K562 (cell line): ENCODE measurements around the gene PRSS57. TPM values are rescaled to one million over a fixed set of nuclear protein-coding genes. Genes with fewer than 3 reads are reported as not detected.
A peak's percentile ranks its signal among the peaks of the same experiment; 100 is the strongest.

Source experiments
- CTBP1 ChIP-seq: fragments of 450-650 bp; IDR thresholded peaks from 2 replicates; pipeline ENCODE4 v1.6.1; 2016; ENCODE audit warnings: borderline replicate concordance
- CXXC5 ChIP-seq: fragments of 250-450 bp; sonication (Bioruptor Pico); IDR thresholded peaks from 2 replicates; pipeline ENCODE4 v1.8.0; 2022; ENCODE audit warnings: inconsistent platforms, mild to moderate bottlenecking, moderate library complexity
- FOS ChIP-seq: IDR thresholded peaks from 3 replicates; pipeline ENCODE4 v1.6.1; 2011; ENCODE audit not compliant: insufficient read length; ENCODE audit errors: extremely low read depth
- HDAC1 ChIP-seq, 2 experiments: fragments of 450-650 bp; IDR thresholded peaks; 2 replicates each; pipeline ENCODE4 v1.6.1; 2016 to 2017; ENCODE audit warnings: inconsistent platforms in 1 of 2, mild to moderate bottlenecking in 1 of 2, moderate library complexity in 1 of 2
- HMGN3 ChIP-seq: IDR thresholded peaks from 2 replicates; pipeline ENCODE4 v1.6.1; 2011; ENCODE audit warnings: borderline replicate concordance, low read depth, mild to moderate bottlenecking, mixed read lengths, low read length; ENCODE audit not compliant: insufficient read length; ENCODE audit errors: extremely low read depth
- JUND ChIP-seq, 2 experiments: IDR thresholded peaks; 2 replicates in 1 of 2; 3 replicates in 1 of 2; pipeline ENCODE4 v1.6.1; 2011; ENCODE audit warnings: borderline replicate concordance in 2 of 2, low read depth in 2 of 2, low read length in 2 of 2, improper control_type of control experiment in 1 of 2, missing biosample characterization in 1 of 2, missing genetic modification characterization in 1 of 2, missing genetic modification reagents in 1 of 2
- MAFG ChIP-seq: fragments of 450-650 bp; conservative IDR thresholded peaks from 2 replicates; pipeline ENCODE4 v1.6.1; 2016; ENCODE audit warnings: missing genetic modification characterization, missing compliant biosample characterization
- MAX ChIP-seq: sonication (generic); formaldehyde crosslinking; IDR thresholded peaks from 2 replicates; pipeline ENCODE4 v1.9.0; 2022; ENCODE audit warnings: mild to moderate bottlenecking, missing genetic modification reagents
- MCM2 ChIP-seq: fragments of 450-650 bp; IDR thresholded peaks from 2 replicates; pipeline ENCODE4 v1.6.1; 2017; ENCODE audit warnings: low read depth, mild to moderate bottlenecking
- MEF2D ChIP-seq: conservative IDR thresholded peaks from 2 replicates; pipeline ENCODE4 v1.6.1; 2016; ENCODE audit warnings: low read depth, missing genetic modification characterization, missing compliant biosample characterization
- MNT ChIP-seq, 2 experiments: fragments of 450-650 bp; conservative IDR thresholded peaks; 2 replicates each; pipeline ENCODE4 v1.6.1; 2017; ENCODE audit warnings: mild to moderate bottlenecking in 2 of 2, moderate library complexity in 2 of 2
- NRF1 ChIP-seq, 2 experiments: fragments of 450-650 bp; IDR thresholded peaks in 1 of 2; conservative IDR thresholded peaks in 1 of 2; 2 replicates each; pipeline ENCODE4 v1.6.1; 2014; ENCODE audit warnings: mild to moderate bottlenecking in 2 of 2
- PHF21A ChIP-seq: fragments of 450-650 bp; IDR thresholded peaks from 2 replicates; pipeline ENCODE4 v1.6.1; 2017; ENCODE audit warnings: low read depth, borderline replicate concordance
- POLR2G ChIP-seq: fragments of 200-400 bp; formaldehyde crosslinking; IDR thresholded peaks from 2 replicates; pipeline ENCODE4 v1.6.1; 2017; ENCODE audit warnings: low read depth, mild to moderate bottlenecking, antibody characterized with exemption, low read length, moderate library complexity
- RAD51 ChIP-seq: fragments of 450-650 bp; IDR thresholded peaks from 2 replicates; pipeline ENCODE4 v1.7.1; 2016; ENCODE audit warnings: low read depth, mild to moderate bottlenecking, borderline replicate concordance
- RB1 ChIP-seq: fragments of 450-650 bp; IDR thresholded peaks from 2 replicates; pipeline ENCODE4 v1.6.1; 2017; ENCODE audit warnings: low read depth, mild to moderate bottlenecking
- SMARCA4 ChIP-seq: fragments of 450-650 bp; IDR thresholded peaks from 2 replicates; pipeline ENCODE4 v1.6.1; 2016
- SMARCE1 ChIP-seq: fragments of 450-650 bp; IDR thresholded peaks from 2 replicates; pipeline ENCODE4 v1.7.1; 2016; ENCODE audit warnings: mild to moderate bottlenecking
- SP1 ChIP-seq: sonication (generic); formaldehyde crosslinking; IDR thresholded peaks from 2 replicates; pipeline ENCODE4 v1.8.1; 2022; ENCODE audit warnings: mild to moderate bottlenecking, missing genetic modification reagents
- ZBTB1 ChIP-seq: sonication (generic); formaldehyde crosslinking; IDR thresholded peaks from 2 replicates; pipeline ENCODE4 v1.8.1; 2023; ENCODE audit warnings: missing genetic modification reagents, low read depth, mild to moderate bottlenecking, borderline replicate concordance
- ZFX ChIP-seq: sonication (generic); formaldehyde crosslinking; IDR thresholded peaks from 2 replicates; pipeline ENCODE4 v1.8.0; 2022; ENCODE audit warnings: mild to moderate bottlenecking, missing genetic modification reagents, moderate library complexity
- polyA plus RNA-seq, 8 experiments: library from polyadenylated mRNA; depleted of rRNA in 4 of 8; stranded (reverse) in 5 of 8; unstranded in 3 of 8; fragments of >200 nt; fragmentation: Nextera tagmentation in 2 of 8; fragmentation: Illumina TruSeq in 1 of 8; extraction: Ambion mirVana in 2 of 8; extraction: Trizol in 1 of 8; gene quantifications; 2 replicates each; pipeline versions ENCODE4 v1.2.1 to v1.2.3, GENCODE V29; 2011 to 2014; ENCODE audit warnings: inconsistent platforms in 1 of 8, missing spikeins in 1 of 8
- total RNA-seq, 7 experiments: library from RNA; depleted of rRNA in 6 of 7; stranded (reverse); fragments of >200 nt in 6 of 7; fragmentation: Illumina TruSeq in 2 of 7; extraction: Trizol in 2 of 7; gene quantifications; 2 replicates each; pipeline versions ENCODE4 v1.2.1 to v1.2.3, GENCODE V29; 2011 to 2021; ENCODE audit warnings: low replicate concordance in 1 of 7
- TF ChIP-seq, protein P1 (sequence below), 2 experiments: IDR thresholded peaks; 2 replicates each; pipeline ENCODE4 v1.6.1; 2011; ENCODE audit warnings: borderline replicate concordance in 1 of 2, control low read depth in 1 of 2, low read depth in 1 of 2, low read length in 1 of 2, mild to moderate bottlenecking in 1 of 2, mixed read lengths in 1 of 2, moderate library complexity in 1 of 2; ENCODE audit not compliant: insufficient read depth in 1 of 2, insufficient read length in 1 of 2, poor library complexity in 1 of 2, severe bottlenecking in 1 of 2; ENCODE audit errors: extremely low read depth in 1 of 2

PRSS57 gene
- total and polyA plus RNA-seq, 9 of the 15 experiments (the other 6 are each of a cell fraction or from before 2014, with no cell fraction given), result 0.06 to 2.5 (median 1.3) TPM; not detected in 3

DNA sequence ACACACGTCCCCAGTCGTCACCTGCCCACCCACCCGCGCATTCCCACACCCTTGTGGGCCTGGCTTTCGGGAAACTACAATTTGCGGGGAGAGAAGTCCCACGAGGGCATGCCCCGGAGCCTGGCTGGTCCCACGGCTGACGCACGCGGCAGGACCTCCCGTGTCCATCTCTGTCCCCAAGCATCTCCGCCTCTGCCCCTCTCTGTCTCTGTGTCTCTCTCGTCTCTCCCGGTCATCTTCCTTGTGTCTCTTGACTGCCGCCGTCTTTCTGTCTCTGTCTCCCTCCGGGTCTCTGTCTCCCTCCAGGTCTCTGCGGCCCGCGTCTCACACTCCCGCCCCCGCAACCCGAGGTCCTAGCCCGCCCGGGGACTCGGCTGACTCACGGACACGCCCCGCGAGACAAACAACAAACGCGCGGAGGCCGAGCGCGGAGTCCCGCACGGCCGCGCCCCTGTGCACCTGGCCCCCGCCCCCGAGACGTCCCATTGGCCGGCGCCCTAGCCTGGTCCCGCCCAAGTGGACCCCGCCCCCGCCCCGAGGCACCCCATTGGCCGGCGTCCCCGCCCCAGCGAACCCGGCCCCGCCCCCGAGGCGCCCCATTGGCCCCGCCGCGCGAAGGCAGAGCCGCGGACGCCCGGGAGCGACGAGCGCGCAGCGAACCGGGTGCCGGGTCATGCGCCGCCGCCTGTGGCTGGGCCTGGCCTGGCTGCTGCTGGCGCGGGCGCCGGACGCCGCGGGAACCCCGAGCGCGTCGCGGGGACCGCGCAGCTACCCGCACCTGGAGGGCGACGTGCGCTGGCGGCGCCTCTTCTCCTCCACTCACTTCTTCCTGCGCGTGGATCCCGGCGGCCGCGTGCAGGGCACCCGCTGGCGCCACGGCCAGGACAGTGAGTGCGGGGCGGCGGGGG, 55.7 kb downstream of the PRSS57 start, which contains the start of gene FGF22 (continued):
- TF ChIP-seq RB1 (peak; percentile 51), MNT (conservative IDR thresholded peaks at IDR 0.05) (peak; percentile 63 to 79), JUND (IDR thresholded peaks at IDR 0.05; ENCODE audit: borderline replicate concordance, low read depth, low read length) (peak; percentile 55; the same call in 1 of the 2 replicates), JUND (tag; IDR thresholded peaks at IDR 0.05; ENCODE audit: borderline replicate concordance, low read depth, low read length) (no peak; the same call in 2 of the 3 replicates), RAD51 (no peak), POLR2G (peak; percentile 18; the same call in 1 of the 2 replicates), MAFG (tag) (no peak), CTBP1 (peak; percentile 62), SP1 (CRISPR knock-in tag) (peak; percentile 62), NRF1 (conservative IDR thresholded peaks at IDR 0.05 in 1 of 2, IDR thresholded peaks at IDR 0.05 in 1 of 2) (peak in 1 of 2 experiments; percentile 39; a peak in 2 of 4 replicates), HMGN3 (peak; percentile 66), MAX (CRISPR knock-in tag) (peak; percentile 61; the same call in 1 of the 2 replicates), ZFX (CRISPR knock-in tag) (peak; percentile 46; the same call in 1 of the 2 replicates), MEF2D (tag) (no peak), SMARCE1 (peak; percentile 71), CXXC5 (CRISPR knock-in tag) (peak; percentile 71), HDAC1 (IDR thresholded peaks at IDR 0.05) (peak in 1 of 2 experiments; percentile 67; a peak in 2 of 4 replicates), SMARCA4 (peak; percentile 48), FOS (peak; percentile 56), MCM2 (no peak), ZBTB1 (CRISPR knock-in tag) (no peak), PHF21A (0 out of 2 replicates have a peak, but pooled peaks have one; percentile 26)
- TF ChIP-seq, protein P1, sequence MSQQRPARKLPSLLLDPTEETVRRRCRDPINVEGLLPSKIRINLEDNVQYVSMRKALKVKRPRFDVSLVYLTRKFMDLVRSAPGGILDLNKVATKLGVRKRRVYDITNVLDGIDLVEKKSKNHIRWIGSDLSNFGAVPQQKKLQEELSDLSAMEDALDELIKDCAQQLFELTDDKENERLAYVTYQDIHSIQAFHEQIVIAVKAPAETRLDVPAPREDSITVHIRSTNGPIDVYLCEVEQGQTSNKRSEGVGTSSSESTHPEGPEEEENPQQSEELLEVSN (IDR thresholded peaks at IDR 0.05; ENCODE audit: borderline replicate concordance in 1 of 2, extremely low read depth in 1 of 2, insufficient read depth in 1 of 2, insufficient read length in 1 of 2, low read depth in 1 of 2, low read length in 1 of 2, poor library complexity in 1 of 2, severe bottlenecking in 1 of 2), result peak; percentile 41 to 79
